ENCODE data around the gene DIRAS1. TPM values are rescaled to one million over a fixed set of nuclear protein-coding genes. Genes with fewer than 3 reads are reported as not detected.

DIRAS1 gene
- total and polyA plus RNA-seq, 4 donors = 0.01 to 0.09 (median 0.08) TPM; not detected in 1

- no peak overlapping the region for H3K4me3 ChIP-seq (ENCODE audit: low read depth in 1 of 3, low read length in 3 of 3)
- WGBS = 88% methylated on average over 16 of the region's 16 CpGs
Measured at GRCh38 chr19:2670217-2670616, 51.0 kb downstream of the DIRAS1 start.

More at GRCh38 chr19:2670217-2670616, 51.0 kb downstream of the DIRAS1 start:
- no peak overlapping the region for H3K9ac ChIP-seq (ENCODE audit: low read depth in 1 of 2, low read length in 2 of 2)
- no peak overlapping the region for H3K27ac ChIP-seq (ENCODE audit: low read depth in 1 of 2, low read length in 2 of 2)
- H3K36me3 ChIP-seq (ENCODE audit: control insufficient read depth in 4 of 4, insufficient read depth in 3 of 4, low read depth in 1 of 4, low read length in 3 of 4) = no peaks in the 10 kb centered on the region
- no peaks in the 10 kb centered on the region for H3K9me3 ChIP-seq (ENCODE audit: control insufficient read depth in 4 of 4, low read length in 3 of 4)
- no peaks in the 10 kb centered on the region for H3K27me3 ChIP-seq (ENCODE audit: control insufficient read depth in 4 of 4, insufficient read depth in 4 of 4, low read length in 3 of 4)
- H3K4me1 ChIP-seq (ENCODE audit: control insufficient read depth in 4 of 4, insufficient read depth in 4 of 4, low read length in 3 of 4) = no peaks in the 10 kb centered on the region
- TF ChIP-seq FOXA2 (IDR thresholded peaks at IDR 0.05) (no peak), ATF3 (IDR thresholded peaks at IDR 0.05) (no peak), MAX (IDR thresholded peaks at IDR 0.05) (no peak), CTCF (IDR thresholded peaks at IDR 0.05; ENCODE audit: low read depth, low read length, missing input control) (no peak), HNF4G (IDR thresholded peaks at IDR 0.05) (no peak), TAF1 (conservative IDR thresholded peaks at IDR 0.05) (no peak), RXRA (IDR thresholded peaks at IDR 0.05) (no peak), YY1 (IDR thresholded peaks at IDR 0.05) (no peak), EGR1 (IDR thresholded peaks at IDR 0.05; ENCODE audit: low read depth in 2 of 2) (no peak), RAD21 (IDR thresholded peaks at IDR 0.05) (no peak), FOXA1 (IDR thresholded peaks at IDR 0.05) (no peak), SP1 (IDR thresholded peaks at IDR 0.05) (no peak), ZBTB33 (IDR thresholded peaks at IDR 0.05) (no peak), GABPA (IDR thresholded peaks at IDR 0.05 in 1 of 2, conservative IDR thresholded peaks at IDR 0.05 in 1 of 2) (no peak), JUND (IDR thresholded peaks at IDR 0.05) (no peak), NR2F2 (IDR thresholded peaks at IDR 0.05) (no peak), HNF4A (conservative IDR thresholded peaks at IDR 0.05) (no peak)
- TF ChIP-seq, protein P1, sequence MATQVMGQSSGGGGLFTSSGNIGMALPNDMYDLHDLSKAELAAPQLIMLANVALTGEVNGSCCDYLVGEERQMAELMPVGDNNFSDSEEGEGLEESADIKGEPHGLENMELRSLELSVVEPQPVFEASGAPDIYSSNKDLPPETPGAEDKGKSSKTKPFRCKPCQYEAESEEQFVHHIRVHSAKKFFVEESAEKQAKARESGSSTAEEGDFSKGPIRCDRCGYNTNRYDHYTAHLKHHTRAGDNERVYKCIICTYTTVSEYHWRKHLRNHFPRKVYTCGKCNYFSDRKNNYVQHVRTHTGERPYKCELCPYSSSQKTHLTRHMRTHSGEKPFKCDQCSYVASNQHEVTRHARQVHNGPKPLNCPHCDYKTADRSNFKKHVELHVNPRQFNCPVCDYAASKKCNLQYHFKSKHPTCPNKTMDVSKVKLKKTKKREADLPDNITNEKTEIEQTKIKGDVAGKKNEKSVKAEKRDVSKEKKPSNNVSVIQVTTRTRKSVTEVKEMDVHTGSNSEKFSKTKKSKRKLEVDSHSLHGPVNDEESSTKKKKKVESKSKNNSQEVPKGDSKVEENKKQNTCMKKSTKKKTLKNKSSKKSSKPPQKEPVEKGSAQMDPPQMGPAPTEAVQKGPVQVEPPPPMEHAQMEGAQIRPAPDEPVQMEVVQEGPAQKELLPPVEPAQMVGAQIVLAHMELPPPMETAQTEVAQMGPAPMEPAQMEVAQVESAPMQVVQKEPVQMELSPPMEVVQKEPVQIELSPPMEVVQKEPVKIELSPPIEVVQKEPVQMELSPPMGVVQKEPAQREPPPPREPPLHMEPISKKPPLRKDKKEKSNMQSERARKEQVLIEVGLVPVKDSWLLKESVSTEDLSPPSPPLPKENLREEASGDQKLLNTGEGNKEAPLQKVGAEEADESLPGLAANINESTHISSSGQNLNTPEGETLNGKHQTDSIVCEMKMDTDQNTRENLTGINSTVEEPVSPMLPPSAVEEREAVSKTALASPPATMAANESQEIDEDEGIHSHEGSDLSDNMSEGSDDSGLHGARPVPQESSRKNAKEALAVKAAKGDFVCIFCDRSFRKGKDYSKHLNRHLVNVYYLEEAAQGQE (IDR thresholded peaks at IDR 0.05) = no peak
- no peak for DNase-seq (ENCODE audit: low spot score)

Data from liver (tissue), 9 donors.